Activated CD4-positive, CD25-positive, alpha-beta regulatory T cell treated with anti-CD3 and anti-CD28 coated beads, Interleukin-2, amount 50 U/mL, for 72 hours (primary cell): ENCODE results near the gene SLC38A3.
A peak's percentile ranks its signal among the peaks of the same experiment; 100 is the strongest.
"Not testable (repeated sequence)": the region's sequence is repeated elsewhere in the genome, so short reads cannot be mapped to it uniquely, and the experiment has no call there.

Source experiments
- DNase-seq: peaks from one replicate; pipeline ENCODE4 v3.0.0; 2021

Gene SLC38A3

DNA sequence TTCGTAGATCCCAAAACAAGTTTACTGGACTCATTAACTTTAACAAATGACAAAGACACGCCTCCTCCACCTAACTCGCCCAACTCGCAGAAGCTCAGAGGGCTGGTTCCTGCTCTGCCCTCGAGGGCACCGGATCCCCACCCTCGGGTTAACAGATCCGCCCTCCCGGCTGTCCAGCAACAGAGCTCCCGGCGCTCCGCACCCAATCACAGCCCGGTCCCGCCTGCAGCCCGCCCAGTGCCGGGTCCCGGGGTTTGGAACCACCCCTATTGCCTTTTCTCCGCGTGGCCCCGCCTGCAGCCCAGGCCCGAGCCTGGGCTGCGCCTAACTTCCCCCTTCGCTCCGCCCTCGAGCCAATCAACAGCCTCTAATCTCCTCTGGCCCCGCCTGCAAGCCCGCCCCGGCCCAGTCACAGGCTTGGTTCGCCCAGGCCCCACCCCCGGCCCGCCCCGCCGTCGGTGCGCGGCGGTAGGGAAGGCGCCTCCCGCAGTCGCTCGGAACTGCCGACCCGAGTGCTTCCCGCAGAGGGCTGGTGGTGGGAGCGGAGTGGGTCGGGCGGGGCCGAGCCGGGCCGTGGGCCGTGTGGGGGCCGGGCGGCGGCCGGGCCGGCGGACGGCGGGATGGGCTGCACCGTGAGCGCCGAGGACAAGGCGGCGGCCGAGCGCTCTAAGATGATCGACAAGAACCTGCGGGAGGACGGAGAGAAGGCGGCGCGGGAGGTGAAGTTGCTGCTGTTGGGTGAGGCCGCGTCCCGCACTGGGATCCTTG is 30.8 kb downstream of the SLC38A3 start, which contains the start of gene GNAI2:
TSS of gene GNAI2 (plus strand) at position 489 of the 768 bp plus-strand sequence. CDS start at position 621, 132 bp downstream.
- DNase-seq, result peak; percentile 98

DNA sequence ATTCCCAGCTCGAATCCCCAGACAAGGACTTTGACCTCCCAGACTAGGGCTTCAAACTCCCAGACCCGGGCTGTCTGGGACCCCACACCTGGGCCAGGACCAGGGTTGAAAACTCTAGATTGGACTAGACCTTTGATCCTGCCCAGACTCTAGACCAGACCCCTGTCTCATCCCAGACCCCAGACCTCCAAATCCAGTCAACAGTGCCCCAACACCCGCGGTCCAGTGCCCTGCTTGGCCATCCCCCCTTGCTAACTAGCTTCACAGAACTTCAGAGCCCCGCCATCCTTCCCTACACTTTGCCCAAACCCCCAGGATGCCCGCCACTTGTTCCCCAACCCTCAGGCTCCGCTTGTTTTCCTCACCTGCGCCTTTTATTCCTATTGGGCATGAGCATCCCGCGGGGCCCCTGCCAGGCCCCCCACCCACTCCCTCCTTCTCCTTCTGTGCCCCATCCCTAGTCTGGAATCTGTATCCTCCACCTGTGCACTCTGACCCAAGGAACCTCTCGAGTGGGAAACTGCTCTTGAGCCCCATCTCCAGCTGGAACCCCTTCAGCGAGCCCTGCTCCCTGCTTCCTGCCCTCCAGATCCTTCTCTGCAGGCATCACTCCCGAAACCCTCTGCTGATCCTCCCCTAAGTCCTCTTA is 31.5 kb downstream of the SLC38A3 start:
- DNase-seq, result no peak

DNA sequence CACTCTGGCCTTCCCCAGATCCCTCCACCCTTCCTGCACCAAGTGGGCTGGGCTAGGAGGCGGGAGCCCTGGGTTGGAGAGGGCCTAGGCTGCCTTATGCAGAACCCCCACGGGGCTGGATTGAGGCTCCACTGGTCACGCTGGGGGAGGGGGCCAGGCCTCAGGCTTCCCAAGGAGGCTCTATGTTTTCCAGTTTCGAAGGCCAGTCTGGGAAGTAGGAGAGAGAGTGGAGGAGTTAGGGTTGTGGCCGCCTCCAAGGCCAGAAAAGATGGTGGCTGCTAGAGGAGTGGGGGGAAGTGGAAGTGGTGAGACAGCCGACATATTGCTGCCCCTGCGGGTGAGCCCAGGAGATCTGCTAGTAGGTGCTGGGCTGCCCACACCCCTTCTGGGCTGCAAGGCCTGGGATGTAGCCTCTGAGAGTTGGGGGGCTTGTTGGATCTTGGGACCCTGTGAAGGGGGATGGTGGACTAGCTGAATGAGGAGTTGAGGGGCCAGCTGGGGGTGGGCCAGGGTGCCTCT is 32.1 kb downstream of the SLC38A3 start:
- DNase-seq, result peak; percentile 45

DNA sequence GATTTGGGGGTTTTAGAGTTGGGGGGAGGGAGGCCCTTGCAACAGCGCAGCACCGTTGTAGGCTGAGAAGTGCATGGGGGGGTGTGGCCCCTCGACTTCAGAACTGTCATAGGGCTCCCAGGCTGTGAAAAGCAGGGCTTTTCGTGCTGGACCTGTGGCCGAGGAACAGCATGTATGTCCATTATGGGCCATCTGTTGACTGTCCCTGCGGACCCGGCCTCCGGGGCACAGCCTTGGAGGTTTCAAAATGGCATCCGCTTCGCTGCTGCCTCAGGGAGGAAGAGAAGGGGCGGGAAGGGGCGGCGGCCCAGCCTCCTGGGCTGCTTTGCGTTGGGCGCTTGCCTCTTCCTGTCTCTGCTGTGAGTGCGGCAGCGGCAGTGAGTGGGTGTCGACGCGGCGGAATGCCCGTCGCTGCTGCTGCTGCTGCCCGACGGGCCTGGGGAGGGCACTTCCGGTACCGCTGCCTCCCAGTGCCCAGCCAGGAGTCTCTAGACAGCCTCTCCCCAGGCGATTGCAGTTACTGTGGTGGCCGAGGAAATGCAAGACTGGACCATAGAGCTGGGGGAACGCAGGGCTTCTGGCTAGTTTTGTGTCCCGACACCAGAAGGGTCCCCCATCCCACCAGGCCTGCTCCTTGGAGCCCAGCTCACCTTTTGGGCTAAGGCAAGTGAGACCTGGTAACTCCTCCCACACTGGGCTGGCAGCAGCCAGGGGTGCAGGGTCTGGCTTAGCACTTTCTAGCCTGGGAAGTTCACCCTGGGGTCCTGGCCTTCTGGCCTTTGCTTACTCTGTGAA is 32.9 kb downstream of the SLC38A3 start:
- DNase-seq, result peak; percentile 84

DNA sequence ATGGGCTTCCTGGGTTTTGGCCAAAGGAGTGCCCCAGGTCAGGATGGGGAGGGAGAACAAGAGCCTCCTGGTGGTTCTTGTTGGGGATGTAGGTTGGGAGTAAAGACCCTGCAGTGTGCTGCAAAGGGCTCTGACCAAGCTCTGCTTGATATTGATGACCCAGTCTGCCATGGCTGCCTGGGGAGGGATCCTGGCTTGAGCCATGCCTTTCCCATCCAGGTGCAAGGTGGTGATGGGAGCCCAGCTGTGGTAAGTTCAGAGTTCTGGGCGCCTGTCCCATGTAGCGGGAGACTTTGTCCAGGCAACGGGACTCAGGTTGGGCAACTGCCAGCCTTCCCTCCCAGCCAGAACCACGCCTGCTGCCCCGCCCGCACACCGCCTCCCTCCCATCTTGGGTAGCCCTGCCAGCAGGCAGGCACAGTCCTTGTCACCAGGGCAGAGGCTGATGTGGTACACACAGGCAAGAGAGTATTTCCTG is 33.5 kb downstream of the SLC38A3 start:
- DNase-seq, result no peak

DNA sequence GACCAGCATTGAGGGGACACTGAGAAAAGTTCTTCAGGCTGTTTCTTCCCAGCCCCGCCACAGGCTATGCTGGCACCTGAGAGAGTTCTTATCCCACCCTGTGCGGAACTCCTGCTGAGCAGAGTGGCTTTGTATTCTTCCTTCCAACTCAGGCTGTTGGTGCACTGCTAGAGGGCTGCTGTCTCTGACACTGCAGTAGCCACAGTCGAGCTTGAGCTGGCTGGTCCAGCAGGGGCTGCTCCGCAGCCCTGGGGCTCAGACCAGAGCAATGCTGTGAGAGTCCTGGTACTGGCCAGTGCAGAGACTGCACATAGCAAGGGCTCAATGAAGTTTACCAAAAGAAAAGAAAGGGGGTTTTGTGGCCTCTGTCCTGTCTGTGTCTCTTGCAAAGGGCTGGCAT is 34.6 kb downstream of the SLC38A3 start:
- DNase-seq, result no peak

DNA sequence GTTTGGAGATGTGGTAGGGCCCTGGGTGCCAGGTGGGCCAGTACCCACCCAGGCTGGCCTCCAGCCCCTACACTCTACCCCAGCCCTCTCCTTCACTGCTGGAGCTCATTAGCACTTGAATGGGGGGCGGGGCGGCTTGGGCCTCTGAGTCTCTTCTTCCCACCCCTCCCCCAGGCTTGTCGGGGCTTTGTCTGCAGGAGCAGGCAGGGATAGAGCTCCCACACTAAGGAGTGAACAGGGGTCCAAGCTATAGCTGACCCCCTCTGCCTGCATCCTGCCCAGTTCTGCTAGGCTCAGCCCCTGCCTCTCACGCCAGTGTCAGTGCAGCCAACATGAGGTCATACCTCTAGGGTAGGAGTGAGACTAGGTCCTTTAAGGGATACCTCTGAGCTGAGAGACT is 36.1 kb downstream of the SLC38A3 start:
- no peak for DNase-seq

DNA sequence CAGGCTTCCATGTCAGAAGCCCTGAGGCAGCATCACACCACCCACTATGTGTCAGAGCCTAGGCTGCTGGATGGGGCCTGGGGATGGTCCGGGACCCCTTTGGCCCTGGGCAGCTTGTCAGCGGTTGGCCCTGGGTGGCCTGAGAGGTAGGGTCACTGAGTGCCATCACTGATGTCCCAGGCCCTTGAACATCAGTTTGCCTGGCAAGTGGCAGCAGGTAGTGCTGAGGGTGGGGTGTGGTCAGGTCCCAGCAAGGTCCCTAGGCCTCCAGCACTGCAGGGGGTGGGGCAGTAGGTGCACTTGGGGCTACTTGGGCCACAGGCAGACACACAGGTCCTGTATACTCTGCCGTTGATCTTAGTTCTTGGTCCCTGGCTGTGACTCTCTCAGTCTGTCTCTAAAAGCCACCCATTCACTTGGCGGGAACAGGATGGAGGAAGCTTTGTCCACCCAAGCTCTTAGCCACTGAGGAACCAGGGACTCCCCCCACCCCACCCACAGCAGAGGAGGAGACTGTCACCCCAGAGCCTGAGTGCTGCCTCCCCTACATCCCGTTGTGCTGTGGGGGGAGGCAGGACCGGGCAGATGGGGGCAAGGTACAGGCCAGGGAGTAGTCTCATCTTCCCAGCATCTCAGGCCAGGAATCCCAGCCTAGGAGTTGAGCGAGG is 36.8 kb downstream of the SLC38A3 start:
- DNase-seq, result no peak

DNA sequence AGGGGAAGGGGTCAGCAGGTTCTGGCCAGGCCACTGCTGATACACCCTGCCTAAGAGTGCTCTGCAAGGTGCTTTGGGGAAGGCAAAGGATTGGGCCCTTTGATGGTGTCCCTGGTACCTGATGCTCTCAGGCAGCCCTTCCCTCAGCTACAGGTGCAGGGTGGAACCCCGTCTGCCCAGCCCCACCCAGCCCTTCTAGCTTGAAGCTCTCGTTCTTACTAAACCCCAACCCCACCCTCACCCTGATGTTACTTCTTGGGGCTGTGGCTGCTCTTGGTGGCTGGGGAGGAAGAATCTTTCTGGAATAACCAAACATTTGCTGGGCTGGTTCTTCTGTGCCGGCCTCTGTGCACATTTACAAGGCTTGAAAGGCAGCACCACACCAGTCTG is 37.3 kb downstream of the SLC38A3 start:
- no peak for DNase-seq

DNA sequence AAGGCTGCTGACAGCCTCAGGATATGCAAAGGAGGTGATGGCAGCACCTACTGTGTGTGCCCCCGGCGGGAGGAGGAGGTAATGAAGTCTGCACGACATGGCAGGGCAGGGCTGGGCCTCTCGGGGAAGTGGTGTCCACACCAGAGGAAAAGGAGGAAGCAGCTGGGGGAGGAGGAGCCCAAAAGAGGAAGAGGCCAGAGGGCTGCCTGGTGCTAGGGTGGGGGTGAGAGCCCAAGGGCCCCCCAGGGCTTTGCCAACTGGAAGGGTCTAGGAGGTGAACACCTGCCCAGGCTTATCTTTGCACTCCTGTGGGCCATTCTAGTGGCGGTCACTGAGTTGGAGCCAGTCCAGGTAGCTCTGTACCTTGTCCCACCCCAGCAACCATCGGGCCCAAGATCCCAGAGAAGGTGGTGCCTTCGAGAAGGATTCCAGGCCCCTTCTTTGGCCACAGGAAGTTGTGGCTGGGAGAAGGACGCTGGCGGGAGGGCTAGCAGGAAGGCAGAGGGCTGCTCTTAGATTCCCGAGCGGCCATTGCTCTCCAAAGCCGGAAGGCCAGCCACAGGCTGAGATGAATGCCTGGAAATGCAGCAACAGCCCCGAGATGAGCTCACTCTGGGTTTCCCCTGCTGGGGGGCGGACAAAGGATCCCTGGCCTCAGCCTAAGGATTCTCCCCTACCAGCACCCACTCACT is 37.9 kb downstream of the SLC38A3 start:
- DNase-seq, result no peak

DNA sequence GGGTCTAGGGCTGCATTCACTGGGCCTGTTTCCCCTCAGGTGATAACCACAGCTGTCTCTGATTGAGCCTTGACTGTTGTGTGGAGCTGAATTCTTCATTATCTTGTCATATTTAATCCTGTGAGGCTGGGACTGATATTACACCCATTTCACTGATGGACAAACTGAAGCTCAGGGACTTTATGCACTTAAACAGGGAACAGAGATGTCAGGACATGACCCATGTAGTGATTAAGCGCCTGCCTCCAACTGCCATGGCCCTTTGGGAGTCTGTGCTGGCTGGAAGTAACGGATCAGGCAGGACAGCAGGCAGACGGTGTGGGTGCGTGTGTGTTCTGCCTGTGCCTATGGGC is 38.4 kb downstream of the SLC38A3 start:
- no peak for DNase-seq

DNA sequence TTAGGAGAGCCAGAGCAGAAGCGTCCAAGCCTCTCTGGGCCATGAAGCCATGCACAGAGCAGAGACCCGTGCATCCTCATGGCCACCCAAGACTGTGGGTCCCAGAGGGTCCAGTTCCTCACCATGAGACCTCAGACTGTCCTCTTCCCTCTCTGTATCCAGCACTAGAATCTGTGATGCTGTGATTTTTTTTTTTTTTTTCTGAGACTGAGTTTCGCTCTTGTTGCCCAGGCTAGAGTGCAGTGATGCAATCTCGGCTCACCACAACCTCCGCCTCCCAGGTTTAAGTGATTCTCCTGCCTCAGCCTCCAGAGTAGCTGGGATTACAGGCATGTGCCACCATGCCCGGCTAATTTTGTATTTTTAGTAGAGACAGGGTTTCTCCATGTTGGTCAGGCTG is 39.7 kb downstream of the SLC38A3 start:
- not testable (repeated sequence) for DNase-seq

DNA sequence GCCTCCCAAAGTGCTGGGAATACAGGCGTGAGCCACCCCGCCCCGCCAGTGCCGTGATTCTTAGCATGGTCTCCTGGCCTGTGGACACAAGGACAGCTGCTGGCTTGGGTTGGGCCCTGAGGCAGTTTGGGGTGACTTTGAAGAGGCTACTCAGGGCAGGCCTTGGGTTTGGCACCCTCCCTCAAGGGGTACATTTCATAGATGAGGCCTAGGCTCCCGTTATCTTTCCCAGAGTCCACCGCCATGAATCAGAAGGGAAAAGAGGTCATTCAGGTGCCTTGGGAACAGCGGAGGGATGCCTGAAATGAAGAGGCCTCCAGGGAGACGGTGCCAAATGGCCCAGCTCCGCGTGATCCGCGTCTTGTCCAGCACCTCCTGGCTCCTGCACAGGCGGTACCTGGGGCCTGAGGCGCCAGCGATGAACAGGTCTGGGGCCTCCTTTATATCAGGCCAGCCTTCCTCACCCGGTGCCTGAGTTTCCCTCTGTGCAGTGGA is 40.2 kb downstream of the SLC38A3 start:
- DNase-seq, result no peak

DNA sequence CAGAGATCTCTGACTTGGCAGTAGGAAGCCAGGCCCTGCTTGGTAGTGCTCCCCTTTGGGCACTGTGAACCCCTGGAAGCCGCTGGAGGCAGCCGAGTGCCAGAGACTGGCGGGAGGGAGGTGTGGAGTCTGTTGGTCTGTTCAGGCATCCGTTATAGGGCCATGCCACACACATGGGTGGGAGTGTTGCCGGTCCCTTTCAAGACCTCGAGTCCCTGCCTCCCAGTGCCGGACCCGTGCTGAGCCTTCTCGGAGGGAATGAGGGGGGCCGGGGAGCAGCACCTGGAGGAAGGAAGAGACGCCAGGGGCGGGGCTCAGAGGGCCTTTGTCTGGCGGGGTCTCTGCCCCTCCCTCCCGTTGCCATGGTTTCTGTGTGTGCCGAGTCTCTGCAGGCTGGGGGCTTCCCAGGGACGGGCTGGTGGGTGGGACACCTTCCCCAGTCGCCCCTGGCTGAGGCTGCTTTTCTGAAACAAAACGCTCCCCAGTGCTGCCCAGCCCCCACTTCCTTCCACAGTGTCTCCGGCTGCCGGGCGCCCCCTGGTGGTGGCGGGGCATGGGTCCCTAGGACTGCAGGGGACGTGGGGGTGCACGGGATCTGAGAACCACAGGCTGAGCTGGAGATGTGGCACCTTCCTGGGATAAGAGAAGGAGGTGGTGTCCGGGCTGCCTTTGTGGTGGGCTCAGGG is 40.9 kb downstream of the SLC38A3 start:
- DNase-seq, result peak; percentile 97

DNA sequence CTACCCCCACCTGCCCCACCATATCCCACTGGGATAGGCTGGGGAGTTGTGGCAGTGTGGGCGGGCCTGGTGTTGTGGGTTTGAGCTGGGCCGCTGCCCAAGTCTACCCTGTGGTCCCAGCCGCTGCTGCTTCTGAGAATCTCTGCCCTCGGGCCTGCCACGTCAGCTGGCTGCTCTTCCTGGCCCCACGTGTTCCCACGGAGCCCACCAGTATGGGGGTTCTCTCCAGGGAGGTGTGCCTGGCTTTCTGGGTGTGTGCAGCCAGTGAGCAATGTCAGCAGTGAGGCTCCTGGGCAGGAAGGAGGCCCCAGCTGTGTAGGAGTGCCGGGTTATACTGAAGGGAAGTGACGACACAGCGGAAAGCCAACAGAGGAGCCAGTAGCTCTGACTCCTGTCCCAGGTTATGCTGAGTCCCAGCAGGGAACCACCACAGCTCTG is 41.5 kb downstream of the SLC38A3 start:
- peak; percentile 74 for DNase-seq

DNA sequence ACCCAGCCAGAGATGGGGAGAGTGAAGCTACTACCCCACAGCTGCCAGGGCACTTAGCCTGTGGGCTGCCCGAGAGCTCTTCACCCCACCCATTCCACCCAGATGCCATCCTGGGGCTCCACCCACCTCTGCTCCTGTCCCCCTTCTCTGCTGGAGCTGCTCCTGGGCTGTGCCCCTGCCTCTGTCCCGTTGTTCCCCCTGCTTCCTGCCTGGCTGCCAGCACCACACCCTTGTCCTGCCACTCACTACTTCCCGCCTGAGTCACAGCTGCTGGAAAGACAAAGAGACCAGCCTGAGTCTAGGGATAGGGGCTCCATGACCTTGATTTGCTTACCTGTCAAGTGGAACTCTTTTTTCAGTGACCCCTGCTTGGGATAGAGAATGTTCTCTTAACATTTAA is 43.3 kb downstream of the SLC38A3 start:
- DNase-seq, result no peak

DNA sequence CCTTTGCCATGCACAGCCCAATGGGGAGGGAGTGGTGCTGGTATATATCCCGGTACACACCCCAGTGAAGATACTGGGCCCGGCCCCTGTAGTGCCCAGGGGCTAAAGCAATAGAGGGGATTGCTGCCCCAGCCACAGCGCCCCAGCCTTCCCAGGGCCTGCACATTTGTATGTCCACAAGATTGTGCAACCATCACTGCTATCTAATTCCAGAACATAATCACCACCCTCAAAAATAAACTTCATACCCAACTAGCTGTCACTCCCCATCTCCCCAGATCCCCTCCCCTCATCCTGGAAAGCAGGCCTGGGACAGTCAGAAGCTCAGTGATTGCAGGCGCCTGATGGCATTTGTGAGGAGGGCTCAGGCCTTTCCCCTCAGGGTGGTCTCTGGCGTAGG is 44.4 kb downstream of the SLC38A3 start:
- no peak for DNase-seq

DNA sequence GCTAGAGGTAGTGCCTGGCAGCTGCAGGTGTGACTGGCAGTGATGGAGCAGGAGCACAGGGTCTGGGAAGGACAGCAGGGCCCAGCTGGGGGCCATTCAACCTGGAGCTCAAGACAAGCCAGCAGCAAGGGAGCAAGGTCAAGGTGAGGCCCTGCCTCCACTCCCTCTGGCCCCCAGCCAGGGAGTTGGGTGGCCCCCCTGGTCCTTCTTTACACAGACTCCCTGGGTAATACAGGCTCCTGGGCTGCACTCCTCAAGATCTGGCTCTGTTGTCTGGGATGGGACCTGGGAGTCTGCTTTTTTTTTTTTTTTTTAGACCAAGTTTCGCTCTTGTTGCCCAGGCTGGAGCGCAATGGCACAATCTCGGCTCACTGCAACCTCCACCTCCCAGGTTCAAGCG is 45.4 kb downstream of the SLC38A3 start:
- no peak for DNase-seq

DNA sequence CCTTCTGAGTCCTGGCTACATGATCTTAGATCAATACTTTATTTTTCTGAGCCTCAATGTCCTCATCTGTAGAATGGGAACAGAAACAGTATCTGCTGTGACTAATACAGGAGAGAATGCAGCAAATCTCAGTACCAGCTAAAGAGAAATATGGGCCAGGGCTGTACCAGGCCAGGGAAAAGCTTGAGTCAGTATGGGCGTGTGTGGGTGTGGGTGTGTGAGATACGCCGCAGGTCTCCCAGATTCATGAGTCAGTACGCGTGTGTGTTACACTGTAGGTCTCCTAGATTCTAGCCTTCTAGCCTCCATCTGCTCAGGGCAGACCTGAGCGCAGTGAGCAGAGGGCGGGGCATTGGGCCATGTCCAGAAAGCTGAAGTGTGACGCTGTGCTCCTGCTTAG is 46.1 kb downstream of the SLC38A3 start:
- no peak for DNase-seq

DNA sequence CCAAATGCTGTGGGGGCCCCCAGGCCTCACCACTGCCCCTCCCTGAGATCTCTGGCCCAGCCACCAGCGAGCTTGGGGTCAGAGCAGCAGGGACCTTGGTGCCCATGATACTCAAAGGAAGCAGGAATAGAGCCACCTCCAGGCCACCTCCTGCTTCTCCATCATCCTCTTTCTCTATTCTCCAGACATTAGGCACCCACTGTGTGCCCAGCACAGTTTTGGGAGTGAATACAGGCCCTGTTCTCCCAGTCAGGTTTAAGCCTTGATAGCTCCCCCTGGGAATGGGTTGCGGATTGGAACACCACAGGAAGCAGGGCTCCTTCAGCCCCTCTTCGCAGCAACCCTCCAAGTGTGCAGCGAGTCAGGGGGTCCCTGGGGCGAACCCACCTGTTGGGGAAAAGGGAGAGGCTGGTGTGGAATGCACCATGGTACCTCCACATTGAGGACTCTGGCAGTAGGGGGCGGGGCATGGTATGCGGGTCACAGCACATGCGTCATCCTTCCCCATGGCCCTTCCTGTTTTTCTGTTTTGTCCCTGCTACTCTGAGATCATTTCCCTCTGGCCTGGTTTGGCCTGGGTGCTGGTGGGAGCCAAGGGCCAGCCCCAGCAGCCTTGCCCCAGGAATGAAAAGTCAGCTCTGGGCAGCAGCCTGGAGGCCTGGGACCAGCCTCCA is 49.6 kb downstream of the SLC38A3 start:
- no peak for DNase-seq

DNA sequence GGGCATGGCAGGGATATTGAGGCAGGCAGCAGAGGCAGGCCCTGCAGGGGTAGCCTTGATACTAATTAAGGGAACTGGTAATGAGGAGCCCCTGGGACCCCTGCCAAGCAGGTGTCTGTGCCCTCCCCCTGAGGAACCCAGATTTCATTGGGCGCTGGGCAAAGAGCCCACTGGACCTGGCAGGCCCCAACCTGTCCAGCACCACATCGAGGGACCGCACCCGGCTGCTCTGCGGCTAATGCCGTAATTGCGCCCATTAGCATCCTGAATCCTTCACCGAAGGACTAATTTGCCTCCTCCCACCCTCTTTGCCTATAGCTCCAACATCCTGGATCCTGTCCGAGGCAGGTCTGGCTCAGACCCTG is 50.2 kb downstream of the SLC38A3 start:
- DNase-seq, result no peak
